Lower leg skin (tissue), 3 donors: ENCODE data around the gene P3H2.

Experiments
- POLR2A ChIP-seq, 2 donors: fragments of 450-650 bp; IDR thresholded peaks; one replicate each; pipeline ENCODE4 v1.6.1; 2016 to 2017; ENCODE audit warnings: antibody characterized with exemption in 2 of 2, mild to moderate bottlenecking in 1 of 2, moderate library complexity in 1 of 2
- TF ChIP-seq, protein P1 (sequence below), 3 donors: fragments of 450-650 bp; IDR thresholded peaks; one replicate each; pipeline ENCODE4 v1.5.1; 2016; ENCODE audit warnings: antibody characterized with exemption in 3 of 3, mild to moderate bottlenecking in 3 of 3, moderate library complexity in 2 of 3

DNA sequence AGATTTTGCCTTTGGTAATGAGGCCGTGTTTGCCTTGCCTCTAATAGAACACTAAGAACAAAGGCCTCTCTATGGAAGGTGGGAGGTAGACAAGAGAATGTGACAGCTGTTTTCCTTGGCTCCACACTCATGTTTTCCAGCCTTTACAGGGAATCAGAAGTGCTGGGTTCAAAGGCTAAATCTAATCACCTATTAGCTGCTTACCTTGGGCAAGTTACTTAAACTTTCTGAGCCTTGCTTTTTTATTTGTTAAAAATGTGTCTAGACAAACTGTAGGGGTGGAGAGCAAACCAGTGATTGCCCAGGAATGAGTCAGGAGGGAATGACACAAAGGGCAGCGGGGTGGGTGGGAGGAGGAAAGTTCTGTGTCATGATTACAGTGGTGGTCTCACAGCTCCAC, 179.0 kb downstream of the P3H2 start:
- TF ChIP-seq, protein P1, sequence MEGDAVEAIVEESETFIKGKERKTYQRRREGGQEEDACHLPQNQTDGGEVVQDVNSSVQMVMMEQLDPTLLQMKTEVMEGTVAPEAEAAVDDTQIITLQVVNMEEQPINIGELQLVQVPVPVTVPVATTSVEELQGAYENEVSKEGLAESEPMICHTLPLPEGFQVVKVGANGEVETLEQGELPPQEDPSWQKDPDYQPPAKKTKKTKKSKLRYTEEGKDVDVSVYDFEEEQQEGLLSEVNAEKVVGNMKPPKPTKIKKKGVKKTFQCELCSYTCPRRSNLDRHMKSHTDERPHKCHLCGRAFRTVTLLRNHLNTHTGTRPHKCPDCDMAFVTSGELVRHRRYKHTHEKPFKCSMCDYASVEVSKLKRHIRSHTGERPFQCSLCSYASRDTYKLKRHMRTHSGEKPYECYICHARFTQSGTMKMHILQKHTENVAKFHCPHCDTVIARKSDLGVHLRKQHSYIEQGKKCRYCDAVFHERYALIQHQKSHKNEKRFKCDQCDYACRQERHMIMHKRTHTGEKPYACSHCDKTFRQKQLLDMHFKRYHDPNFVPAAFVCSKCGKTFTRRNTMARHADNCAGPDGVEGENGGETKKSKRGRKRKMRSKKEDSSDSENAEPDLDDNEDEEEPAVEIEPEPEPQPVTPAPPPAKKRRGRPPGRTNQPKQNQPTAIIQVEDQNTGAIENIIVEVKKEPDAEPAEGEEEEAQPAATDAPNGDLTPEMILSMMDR (IDR thresholded peaks at IDR 0.05): no peak
- no peak for TF ChIP-seq POLR2A (IDR thresholded peaks at IDR 0.05)
